ENCODE measurements around the gene AMACR. TPM values are rescaled to one million over a fixed set of nuclear protein-coding genes. Genes with fewer than 3 reads are reported as not detected.

Gene AMACR
- total and polyA plus RNA-seq, 2 experiments from 2014 or later = 6.7 to 12.6 TPM

DNA sequence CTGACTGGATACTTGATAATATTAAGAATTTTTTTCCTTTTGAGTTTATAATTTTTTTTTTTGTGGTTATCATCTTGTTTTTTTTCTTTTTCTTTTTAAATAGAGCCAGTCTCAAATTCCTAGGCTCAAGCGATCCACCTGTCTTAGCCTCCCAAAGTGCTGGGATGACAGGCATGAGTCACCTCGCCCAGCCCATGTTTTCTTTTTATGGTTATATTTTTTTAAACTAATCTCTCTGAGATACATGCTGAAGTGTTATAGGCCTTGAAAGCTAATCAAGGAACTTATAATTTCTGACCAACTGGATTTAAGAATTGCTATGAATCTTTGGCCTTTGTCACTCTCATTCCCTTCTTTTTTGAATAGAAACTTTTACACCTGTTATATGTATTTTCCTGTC, 6.8 kb upstream of the AMACR start (continued):
- TF ChIP-seq CTCF (conservative IDR thresholded peaks at IDR 0.05; ENCODE audit: low read depth in 2 of 2) = no peak
- TF ChIP-seq EZH2phosphoT487 (IDR thresholded peaks at IDR 0.05; ENCODE audit: unreplicated experiment) = no peak
- TF ChIP-seq, protein P1, sequence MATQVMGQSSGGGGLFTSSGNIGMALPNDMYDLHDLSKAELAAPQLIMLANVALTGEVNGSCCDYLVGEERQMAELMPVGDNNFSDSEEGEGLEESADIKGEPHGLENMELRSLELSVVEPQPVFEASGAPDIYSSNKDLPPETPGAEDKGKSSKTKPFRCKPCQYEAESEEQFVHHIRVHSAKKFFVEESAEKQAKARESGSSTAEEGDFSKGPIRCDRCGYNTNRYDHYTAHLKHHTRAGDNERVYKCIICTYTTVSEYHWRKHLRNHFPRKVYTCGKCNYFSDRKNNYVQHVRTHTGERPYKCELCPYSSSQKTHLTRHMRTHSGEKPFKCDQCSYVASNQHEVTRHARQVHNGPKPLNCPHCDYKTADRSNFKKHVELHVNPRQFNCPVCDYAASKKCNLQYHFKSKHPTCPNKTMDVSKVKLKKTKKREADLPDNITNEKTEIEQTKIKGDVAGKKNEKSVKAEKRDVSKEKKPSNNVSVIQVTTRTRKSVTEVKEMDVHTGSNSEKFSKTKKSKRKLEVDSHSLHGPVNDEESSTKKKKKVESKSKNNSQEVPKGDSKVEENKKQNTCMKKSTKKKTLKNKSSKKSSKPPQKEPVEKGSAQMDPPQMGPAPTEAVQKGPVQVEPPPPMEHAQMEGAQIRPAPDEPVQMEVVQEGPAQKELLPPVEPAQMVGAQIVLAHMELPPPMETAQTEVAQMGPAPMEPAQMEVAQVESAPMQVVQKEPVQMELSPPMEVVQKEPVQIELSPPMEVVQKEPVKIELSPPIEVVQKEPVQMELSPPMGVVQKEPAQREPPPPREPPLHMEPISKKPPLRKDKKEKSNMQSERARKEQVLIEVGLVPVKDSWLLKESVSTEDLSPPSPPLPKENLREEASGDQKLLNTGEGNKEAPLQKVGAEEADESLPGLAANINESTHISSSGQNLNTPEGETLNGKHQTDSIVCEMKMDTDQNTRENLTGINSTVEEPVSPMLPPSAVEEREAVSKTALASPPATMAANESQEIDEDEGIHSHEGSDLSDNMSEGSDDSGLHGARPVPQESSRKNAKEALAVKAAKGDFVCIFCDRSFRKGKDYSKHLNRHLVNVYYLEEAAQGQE (IDR thresholded peaks at IDR 0.05; ENCODE audit: unreplicated experiment) = no peak
- no peak for TF ChIP-seq NANOG (IDR thresholded peaks at IDR 0.05; ENCODE audit: borderline replicate concordance)

- H3K27me3 Mint-ChIP-seq (ENCODE audit: insufficient read depth, low read depth, poor library complexity) = no peaks in the 10 kb centered on the region
- no peak overlapping the region for H2AFZ ChIP-seq
- ATAC-seq (no peak), DNase-seq (ENCODE audit: low spot score) (no peak)
- H3K79me2 ChIP-seq (replicated peaks; ENCODE audit: insufficient read depth) = no peaks in the 10 kb centered on the region
- no peaks in the 10 kb centered on the region for H4K20me1 ChIP-seq (replicated peaks; ENCODE audit: insufficient read depth)
- H3K36me3 Mint-ChIP-seq (ENCODE audit: low read depth) = no peaks in the 10 kb centered on the region
- H3K4me3 Mint-ChIP-seq = no peak overlapping the region
- H3K4me1 Mint-ChIP-seq = peaks cover 5% of the 10 kb centered on the region; the same call in 1 of the 3 replicates
- no peaks in the 10 kb centered on the region for H3K9me2 ChIP-seq (ENCODE audit: insufficient read depth)
- H3K27ac Mint-ChIP-seq = no peak overlapping the region
- no peak overlapping the region for H3K27ac ChIP-seq (ENCODE audit: low read depth)
- H3K4me1 ChIP-seq (ENCODE audit: insufficient read depth) = no peaks in the 10 kb centered on the region
- no peak overlapping the region for H3K4me2 ChIP-seq
- H3K9me3 Mint-ChIP-seq = no peaks in the 10 kb centered on the region
- H3K4me3 ChIP-seq = no peak overlapping the region
- no peaks in the 10 kb centered on the region for H3F3A ChIP-seq (replicated peaks; ENCODE audit: low read depth)
- no peaks in the 10 kb centered on the region for H3K27me3 ChIP-seq (ENCODE audit: insufficient read depth)
- H3K36me3 ChIP-seq (ENCODE audit: insufficient read depth) = no peaks in the 10 kb centered on the region
- TF ChIP-seq, protein P1 (IDR thresholded peaks at IDR 0.05; ENCODE audit: unreplicated experiment) = no peak
- TF ChIP-seq ZNF114 (CRISPR knock-in tag; IDR thresholded peaks at IDR 0.05) (no peak), CREB1 (CRISPR knock-in tag; IDR thresholded peaks at IDR 0.05; ENCODE audit: low read depth) (no peak), ZNF331 (CRISPR knock-in tag; IDR thresholded peaks at IDR 0.05; ENCODE audit: low read depth) (no peak), CTCF (conservative IDR thresholded peaks at IDR 0.05; ENCODE audit: low read depth in 2 of 2) (no peak)
Measured at GRCh38 chr5:34013547-34013946, 5.7 kb upstream of the AMACR start.
